Gastroesophageal sphincter (tissue), 4 donors: ENCODE results near the gene IMMP2L. TPM values are rescaled to one million over a fixed set of nuclear protein-coding genes. Genes with fewer than 3 reads are reported as not detected.

Experiments used
- ATAC-seq: fragments of 150-250 bp; one replicate; pipeline ENCODE4 v1.9.1; 2016; ENCODE audit warnings: mild to moderate bottlenecking, moderate library complexity
- H3K27ac ChIP-seq, 4 donors: fragments of 200-600 bp; sonication (generic) in 3 of 4; 1 replicate in 3 of 4; 2 replicates in 1 of 4; pipeline ENCODE4 v1.5.1; 2016 to 2019
- H3K27me3 ChIP-seq: fragments of 200-600 bp; sonication (generic); one replicate; pipeline ENCODE4 v1.5.1; 2019
- H3K36me3 ChIP-seq, 2 donors: fragments of 200-600 bp; sonication (generic); one replicate each; pipeline ENCODE4 v1.5.1; 2019; ENCODE audit warnings: control low read depth in 1 of 2
- H3K4me1 ChIP-seq, 3 donors: fragments of 200-600 bp; sonication (generic); 1 replicate in 2 of 3; 2 replicates in 1 of 3; pipeline ENCODE4 v1.5.1; 2016 to 2019; ENCODE audit warnings: control low read depth in 2 of 3
- H3K4me3 ChIP-seq, 2 donors: fragments of 200-600 bp; sonication (generic); one replicate each; pipeline ENCODE4 v1.5.1; 2019; ENCODE audit warnings: mild to moderate bottlenecking in 1 of 2, moderate library complexity in 1 of 2
- H3K9me3 ChIP-seq, 3 donors: fragments of 200-600 bp; sonication (generic); one replicate each; pipeline ENCODE4 v1.5.1; 2017 to 2019; ENCODE audit warnings: control low read depth in 2 of 3
- EP300 ChIP-seq: sonication (generic); formaldehyde crosslinking; IDR thresholded peaks from one replicate; pipeline ENCODE4 v1.6.1; 2017; ENCODE audit warnings: antibody characterized with exemption, mild to moderate bottlenecking
- POLR2A ChIP-seq, 2 donors: fragments of 450-650 bp; IDR thresholded peaks; one replicate each; pipeline ENCODE4 v1.6.1; 2017; ENCODE audit warnings: antibody characterized with exemption in 2 of 2, mild to moderate bottlenecking in 2 of 2, moderate library complexity in 1 of 2
- POLR2AphosphoS5 ChIP-seq: sonication (generic); formaldehyde crosslinking; IDR thresholded peaks from one replicate; pipeline ENCODE4 v1.6.1; 2017; ENCODE audit warnings: antibody characterized with exemption
- WGBS, 2 donors: methylation state at CpG; one replicate each; pipeline ENCODE4 v1.1.5; 2018; ENCODE audit warnings: low coverage in 1 of 2; 5-methylcytosine and 5-hydroxymethylcytosine counted together
- total RNA-seq, 4 donors: library from RNA; depleted of rRNA; stranded (reverse); fragments of >200 nt; gene quantifications; one replicate each; pipeline ENCODE4 v1.1.0, GENCODE V29; 2016
- TF ChIP-seq, protein P1 (sequence below), 4 experiments: fragments of 200-600 bp in 2 of 4; fragments of 450-650 bp in 2 of 4; sonication (generic) in 1 of 4; IDR thresholded peaks; one replicate each; pipeline ENCODE4 v1.5.1; 2017 to 2019; ENCODE audit warnings: antibody characterized with exemption in 4 of 4, mild to moderate bottlenecking in 2 of 4, moderate library complexity in 2 of 4

The IMMP2L gene
- total RNA-seq, 4 donors from 2014 or later: 13.6 to 38.5 (median 30.1) TPM

DNA sequence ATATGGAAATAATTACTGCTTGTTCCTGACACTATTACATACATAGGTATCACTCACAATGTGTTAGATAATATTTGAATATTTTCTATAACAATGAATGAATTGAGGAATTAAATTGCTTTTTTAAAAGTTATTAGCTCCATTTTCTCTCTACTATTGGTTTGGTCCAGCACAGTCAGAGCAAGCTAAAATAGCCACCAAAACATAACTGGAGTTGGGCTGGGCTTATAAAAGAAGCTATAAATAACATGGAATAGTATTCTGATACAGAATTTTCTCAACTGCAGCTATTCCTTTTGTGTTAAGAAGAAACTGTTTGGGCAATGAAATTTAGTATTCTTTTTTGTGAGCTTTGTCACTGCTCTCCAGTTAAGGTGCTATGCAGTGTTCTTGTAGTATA is 614.0 kb downstream of the IMMP2L start:
- Histone ChIP-seq H3K4me3 (no peak overlapping the region), H3K9me3 (no peaks in the 10 kb centered on the region), H3K36me3 (no peaks in the 10 kb centered on the region), H3K27me3 (no peaks in the 10 kb centered on the region), H3K27ac (no peak overlapping the region), H3K4me1 (peaks cover 0 to 56% (median 6%) of the 10 kb centered on the region in 3 donors)
- TF ChIP-seq POLR2A (IDR thresholded peaks at IDR 0.05) (no peak), EP300 (no peak), POLR2AphosphoS5 (no peak)
- TF ChIP-seq, protein P1, sequence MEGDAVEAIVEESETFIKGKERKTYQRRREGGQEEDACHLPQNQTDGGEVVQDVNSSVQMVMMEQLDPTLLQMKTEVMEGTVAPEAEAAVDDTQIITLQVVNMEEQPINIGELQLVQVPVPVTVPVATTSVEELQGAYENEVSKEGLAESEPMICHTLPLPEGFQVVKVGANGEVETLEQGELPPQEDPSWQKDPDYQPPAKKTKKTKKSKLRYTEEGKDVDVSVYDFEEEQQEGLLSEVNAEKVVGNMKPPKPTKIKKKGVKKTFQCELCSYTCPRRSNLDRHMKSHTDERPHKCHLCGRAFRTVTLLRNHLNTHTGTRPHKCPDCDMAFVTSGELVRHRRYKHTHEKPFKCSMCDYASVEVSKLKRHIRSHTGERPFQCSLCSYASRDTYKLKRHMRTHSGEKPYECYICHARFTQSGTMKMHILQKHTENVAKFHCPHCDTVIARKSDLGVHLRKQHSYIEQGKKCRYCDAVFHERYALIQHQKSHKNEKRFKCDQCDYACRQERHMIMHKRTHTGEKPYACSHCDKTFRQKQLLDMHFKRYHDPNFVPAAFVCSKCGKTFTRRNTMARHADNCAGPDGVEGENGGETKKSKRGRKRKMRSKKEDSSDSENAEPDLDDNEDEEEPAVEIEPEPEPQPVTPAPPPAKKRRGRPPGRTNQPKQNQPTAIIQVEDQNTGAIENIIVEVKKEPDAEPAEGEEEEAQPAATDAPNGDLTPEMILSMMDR (IDR thresholded peaks at IDR 0.05): no peak
- no peak for ATAC-seq

DNA sequence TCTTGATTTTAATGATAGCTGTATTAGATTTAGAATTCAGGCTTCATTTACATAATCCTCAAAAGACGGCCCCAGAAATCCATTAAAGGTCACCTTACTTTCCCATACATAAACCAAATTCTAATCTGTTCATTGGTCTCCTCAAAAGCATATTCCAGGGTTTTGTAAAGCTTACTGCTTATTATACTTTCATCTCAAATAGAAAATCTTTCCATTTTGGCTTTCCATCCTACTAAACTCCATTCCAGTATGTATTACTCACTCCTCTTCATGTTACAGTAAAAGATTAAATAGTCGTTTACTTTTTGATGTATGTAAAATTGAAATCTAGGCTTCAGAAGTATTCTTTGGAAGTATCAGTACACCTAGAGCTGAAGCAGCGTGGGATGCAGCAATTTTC is 614.9 kb downstream of the IMMP2L start:
- no peaks in the 10 kb centered on the region for H3K9me3 ChIP-seq
- WGBS, 2 donors: 60 to 64% methylated on average over 3 of the region's 3 CpGs
- no peak overlapping the region for H3K27ac ChIP-seq
- H3K27me3 ChIP-seq: no peaks in the 10 kb centered on the region
- H3K4me3 ChIP-seq: no peak overlapping the region
- H3K4me1 ChIP-seq: peaks cover 0 to 56% (median 6%) of the 10 kb centered on the region in 3 donors
- no peak for TF ChIP-seq POLR2A (IDR thresholded peaks at IDR 0.05)
- TF ChIP-seq EP300: no peak
- no peak for TF ChIP-seq POLR2AphosphoS5
- TF ChIP-seq, protein P1 (IDR thresholded peaks at IDR 0.05): no peak
- ATAC-seq: no peak
- H3K36me3 ChIP-seq: no peaks in the 10 kb centered on the region

DNA sequence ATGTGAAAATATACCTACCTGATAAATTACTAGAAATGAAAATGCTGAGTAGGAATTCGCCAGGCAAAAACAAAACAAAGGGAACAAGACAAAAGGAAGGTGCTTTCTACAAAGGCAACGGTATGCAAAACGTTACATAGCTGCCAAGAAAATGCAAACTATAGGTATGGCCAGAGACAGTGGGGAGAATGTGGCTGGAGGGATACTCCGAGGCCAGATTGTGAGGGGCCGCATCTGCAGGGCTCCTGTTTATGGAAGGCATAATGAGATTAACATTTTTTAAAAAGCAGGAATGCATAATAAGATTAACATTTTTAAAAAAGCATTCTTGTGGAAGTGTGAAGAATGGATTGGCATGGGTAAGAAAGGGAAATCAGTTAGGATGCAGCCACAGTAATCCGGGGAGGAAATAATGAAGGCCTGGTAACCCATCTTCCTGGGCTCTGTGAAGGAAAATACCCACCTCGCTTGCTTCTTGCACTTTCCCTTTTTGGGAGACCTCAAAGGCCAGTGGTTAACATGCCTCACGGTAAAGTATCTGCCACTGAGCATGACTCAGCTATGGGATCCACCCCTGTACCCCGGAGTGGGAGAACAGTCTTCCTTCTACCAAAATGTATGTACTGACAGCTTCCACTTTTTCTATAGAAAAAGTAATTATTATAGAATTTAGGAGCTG is 617.2 kb downstream of the IMMP2L start:
- no peak overlapping the region for H3K27ac ChIP-seq
- H3K9me3 ChIP-seq: no peaks in the 10 kb centered on the region
- H3K27me3 ChIP-seq: no peaks in the 10 kb centered on the region
- no peaks in the 10 kb centered on the region for H3K36me3 ChIP-seq
- WGBS, 2 donors: 61 to 79% methylated on average over 8 to 9 of the region's 9 CpGs
- peaks cover 0 to 43% (median 3%) of the 10 kb centered on the region in 3 donors for H3K4me1 ChIP-seq
- no peak overlapping the region for H3K4me3 ChIP-seq
- TF ChIP-seq EP300: no peak
- no peak for TF ChIP-seq POLR2A (IDR thresholded peaks at IDR 0.05)
- TF ChIP-seq, protein P1 (IDR thresholded peaks at IDR 0.05): no peak
- TF ChIP-seq POLR2AphosphoS5: no peak
- no peak for ATAC-seq

DNA sequence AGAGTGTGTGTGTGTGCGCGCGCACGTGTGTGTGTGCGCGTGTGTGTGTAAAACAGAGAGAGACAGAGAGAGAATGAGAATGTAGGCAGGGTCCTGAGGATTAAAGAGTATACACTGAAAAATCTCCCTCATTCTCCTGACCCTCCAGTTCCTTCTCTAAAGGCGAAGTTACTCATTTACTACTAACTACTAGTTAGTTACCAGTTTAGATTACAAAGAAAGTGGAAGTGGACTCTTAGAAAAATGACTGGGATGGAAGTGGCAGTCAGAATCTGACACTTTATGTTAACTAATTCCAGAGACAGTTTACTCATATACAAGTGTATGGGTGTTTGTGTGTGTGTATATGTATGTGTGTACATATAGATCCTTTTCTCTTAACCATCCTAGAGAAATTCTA is 617.8 kb downstream of the IMMP2L start:
- Histone ChIP-seq H3K4me1 (peaks cover 0 to 41% (median 3%) of the 10 kb centered on the region in 3 donors), H3K36me3 (no peaks in the 10 kb centered on the region), H3K27ac (no peak overlapping the region), H3K27me3 (no peaks in the 10 kb centered on the region), H3K4me3 (no peak overlapping the region), H3K9me3 (no peaks in the 10 kb centered on the region)
- no peak for TF ChIP-seq POLR2A (IDR thresholded peaks at IDR 0.05)
- TF ChIP-seq, protein P1 (IDR thresholded peaks at IDR 0.05): no peak
- TF ChIP-seq POLR2AphosphoS5: no peak
- no peak for TF ChIP-seq EP300
- 91 to 93% methylated on average over 5 to 7 of the region's 7 CpGs for WGBS, 2 donors
- no peak for ATAC-seq

DNA sequence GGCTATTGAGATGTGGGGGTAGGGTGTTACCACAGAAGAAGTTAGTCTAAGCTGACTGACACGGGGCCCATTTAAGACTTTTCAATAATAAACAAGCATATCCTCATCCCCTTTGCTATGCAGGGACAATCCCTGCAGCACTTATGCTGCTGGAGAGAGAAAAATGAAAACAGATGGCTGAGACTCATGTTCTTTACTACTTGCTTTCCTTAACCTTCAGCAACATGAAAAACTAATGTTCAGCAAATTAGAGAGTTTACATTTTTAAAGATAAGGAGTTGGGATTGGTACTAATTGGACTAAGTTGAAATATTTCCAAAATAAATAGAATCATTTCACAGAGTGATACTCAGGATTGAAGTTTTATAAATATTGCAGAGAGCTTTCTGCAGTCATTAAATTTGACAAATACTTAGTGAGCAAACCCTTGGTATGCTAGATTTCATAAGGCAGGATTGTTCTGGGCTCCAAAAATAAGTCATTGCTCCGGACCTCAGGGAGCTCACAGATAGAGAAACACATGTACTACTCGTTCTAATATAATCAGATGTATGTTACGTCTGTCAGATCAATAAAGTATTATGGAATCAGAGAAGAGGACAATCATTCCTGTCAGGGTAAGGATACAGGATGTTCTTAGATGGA is 618.5 kb downstream of the IMMP2L start:
- no peaks in the 10 kb centered on the region for H3K36me3 ChIP-seq
- no peaks in the 10 kb centered on the region for H3K27me3 ChIP-seq
- no peak for TF ChIP-seq EP300
- no peak for TF ChIP-seq POLR2A (IDR thresholded peaks at IDR 0.05)
- TF ChIP-seq, protein P1 (IDR thresholded peaks at IDR 0.05): no peak
- no peak for TF ChIP-seq POLR2AphosphoS5
- no peaks in the 10 kb centered on the region for H3K9me3 ChIP-seq
- no peak overlapping the region for H3K27ac ChIP-seq
- ATAC-seq: no peak
- H3K4me1 ChIP-seq: peaks cover 0 to 35% (median 2%) of the 10 kb centered on the region in 3 donors
- H3K4me3 ChIP-seq: no peak overlapping the region
- 25 to 28% methylated on average over 4 of the region's 4 CpGs for WGBS, 2 donors
